RWPE2 (cell line): ENCODE results near the gene MEOX1.
A peak's percentile ranks its signal among the peaks of the same experiment; 100 is the strongest.

Source experiments
- ATAC-seq: fragments of 200-7000 bp; cut with Tn5 transposase; 3 replicates; pipeline ENCODE4 v1.9.1; 2021; ENCODE audit warnings: low read depth
- DNase-seq: peaks from one replicate; pipeline ENCODE4 v3.0.0-alpha.2; 2020; ENCODE audit warnings: low spot score
- H3K27ac ChIP-seq: fragments of 450-650 bp; 2 replicates; pipeline ENCODE4 v1.5.1; 2017; ENCODE audit warnings: mild to moderate bottlenecking; ENCODE audit not compliant: poor library complexity, severe bottlenecking
- H3K27me3 ChIP-seq: fragments of 250-450 bp; sonication (Bioruptor Pico); 2 replicates; pipeline ENCODE4 v1.5.1; 2021; ENCODE audit warnings: mild to moderate bottlenecking, moderate library complexity; ENCODE audit not compliant: insufficient read depth, poor library complexity, severe bottlenecking
- H3K36me3 ChIP-seq: fragments of 250-450 bp; sonication (Bioruptor Pico); 2 replicates; pipeline ENCODE4 v1.5.1; 2020; ENCODE audit warnings: low read depth, mild to moderate bottlenecking, moderate library complexity
- H3K4me1 ChIP-seq: fragments of 250-450 bp; sonication (Bioruptor Pico); 2 replicates; pipeline ENCODE4 v1.5.1; 2021; ENCODE audit warnings: mild to moderate bottlenecking, moderate library complexity; ENCODE audit not compliant: insufficient read depth, poor library complexity, severe bottlenecking
- H3K4me3 ChIP-seq: fragments of 250-450 bp; sonication (Bioruptor Pico); 2 replicates; pipeline ENCODE4 v1.5.1; 2021; ENCODE audit warnings: mild to moderate bottlenecking, moderate library complexity; ENCODE audit not compliant: severe bottlenecking
- H3K9me3 ChIP-seq: fragments of 250-450 bp; sonication (Bioruptor Pico); 2 replicates; pipeline ENCODE4 v1.5.1; 2021; ENCODE audit warnings: mild to moderate bottlenecking, moderate library complexity; ENCODE audit not compliant: severe bottlenecking
- TF ChIP-seq, protein P1 (sequence below): fragments of 450-650 bp; IDR thresholded peaks from one replicate; pipeline ENCODE4 v1.5.1; 2017; ENCODE audit warnings: mild to moderate bottlenecking, moderate library complexity; ENCODE audit not compliant: poor library complexity, severe bottlenecking

MEOX1 gene

DNA sequence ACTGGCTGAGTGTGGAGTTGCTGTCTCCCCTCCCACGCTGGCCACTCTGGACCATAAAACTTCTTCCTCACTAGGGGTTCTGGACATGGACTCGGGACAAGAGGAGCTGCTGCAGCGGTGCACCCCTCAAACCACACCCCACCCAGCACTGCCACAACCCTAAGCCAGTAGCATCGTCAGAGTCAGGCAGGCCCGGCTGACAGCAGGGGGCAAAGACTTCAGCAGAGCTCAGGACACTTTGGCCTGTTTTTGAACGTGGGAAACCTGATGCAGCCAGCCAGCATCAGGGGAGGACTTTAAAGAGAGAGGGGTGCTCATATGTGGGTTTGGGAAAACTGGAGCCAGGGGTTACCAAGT is 9.6 kb downstream of the MEOX1 start:
- ATAC-seq: no peak
- Histone ChIP-seq H3K27ac (no peak overlapping the region), H3K4me1 (no peaks in the 10 kb centered on the region), H3K36me3 (no peaks in the 10 kb centered on the region), H3K9me3 (no peaks in the 10 kb centered on the region), H3K4me3 (no peak overlapping the region), H3K27me3 (no peaks in the 10 kb centered on the region)
- no peak for DNase-seq
- TF ChIP-seq, protein P1, sequence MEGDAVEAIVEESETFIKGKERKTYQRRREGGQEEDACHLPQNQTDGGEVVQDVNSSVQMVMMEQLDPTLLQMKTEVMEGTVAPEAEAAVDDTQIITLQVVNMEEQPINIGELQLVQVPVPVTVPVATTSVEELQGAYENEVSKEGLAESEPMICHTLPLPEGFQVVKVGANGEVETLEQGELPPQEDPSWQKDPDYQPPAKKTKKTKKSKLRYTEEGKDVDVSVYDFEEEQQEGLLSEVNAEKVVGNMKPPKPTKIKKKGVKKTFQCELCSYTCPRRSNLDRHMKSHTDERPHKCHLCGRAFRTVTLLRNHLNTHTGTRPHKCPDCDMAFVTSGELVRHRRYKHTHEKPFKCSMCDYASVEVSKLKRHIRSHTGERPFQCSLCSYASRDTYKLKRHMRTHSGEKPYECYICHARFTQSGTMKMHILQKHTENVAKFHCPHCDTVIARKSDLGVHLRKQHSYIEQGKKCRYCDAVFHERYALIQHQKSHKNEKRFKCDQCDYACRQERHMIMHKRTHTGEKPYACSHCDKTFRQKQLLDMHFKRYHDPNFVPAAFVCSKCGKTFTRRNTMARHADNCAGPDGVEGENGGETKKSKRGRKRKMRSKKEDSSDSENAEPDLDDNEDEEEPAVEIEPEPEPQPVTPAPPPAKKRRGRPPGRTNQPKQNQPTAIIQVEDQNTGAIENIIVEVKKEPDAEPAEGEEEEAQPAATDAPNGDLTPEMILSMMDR: no peak

DNA sequence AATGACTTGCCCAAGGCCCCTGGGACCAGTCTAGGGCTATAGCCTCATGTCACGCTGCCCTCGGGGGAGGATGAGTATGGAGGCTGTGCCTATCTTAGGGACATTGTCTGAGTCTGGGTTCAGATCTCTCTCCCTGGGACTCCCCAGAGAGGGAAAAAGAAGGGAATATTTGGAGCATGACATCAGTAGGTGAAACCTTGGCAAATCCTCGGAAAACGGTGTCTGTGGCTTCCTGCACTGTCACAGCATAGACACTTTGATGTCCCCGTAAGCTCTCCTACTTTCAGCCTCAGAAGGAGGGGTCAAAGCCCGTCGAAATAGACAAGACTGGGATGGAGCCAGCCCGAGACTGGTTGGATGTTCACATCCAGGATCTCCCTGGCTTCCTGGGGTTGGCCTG is 11.3 kb downstream of the MEOX1 start:
- ATAC-seq (no peak), DNase-seq (no peak)
- Histone ChIP-seq H3K4me1 (no peaks in the 10 kb centered on the region), H3K27ac (no peak overlapping the region), H3K27me3 (no peaks in the 10 kb centered on the region), H3K36me3 (no peaks in the 10 kb centered on the region), H3K9me3 (no peaks in the 10 kb centered on the region), H3K4me3 (no peak overlapping the region)
- TF ChIP-seq, protein P1: no peak

DNA sequence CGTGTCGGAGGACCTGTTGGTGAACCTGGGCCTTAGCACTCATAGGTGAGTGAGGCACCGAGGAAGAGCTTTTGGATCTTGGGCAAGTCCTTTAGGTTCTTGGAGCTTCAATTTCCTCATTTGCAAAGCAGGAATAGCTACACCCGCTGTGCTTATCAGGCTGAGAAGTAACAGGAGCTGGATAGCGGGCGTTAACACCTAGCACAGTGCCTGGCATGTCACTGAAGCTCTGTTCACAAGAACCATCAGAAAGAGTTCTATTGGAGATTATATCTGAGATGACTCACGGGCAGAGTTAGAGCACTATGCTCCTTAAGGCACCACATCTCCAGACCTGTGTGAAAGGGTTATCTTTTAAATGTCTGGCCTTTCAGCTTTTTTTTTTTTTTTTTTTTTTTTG is 12.8 kb downstream of the MEOX1 start:
- Histone ChIP-seq H3K4me1 (no peaks in the 10 kb centered on the region), H3K4me3 (no peak overlapping the region), H3K9me3 (no peaks in the 10 kb centered on the region), H3K36me3 (no peaks in the 10 kb centered on the region), H3K27ac (no peak overlapping the region), H3K27me3 (no peaks in the 10 kb centered on the region)
- no peak for DNase-seq
- TF ChIP-seq, protein P1: no peak
- no peak for ATAC-seq

DNA sequence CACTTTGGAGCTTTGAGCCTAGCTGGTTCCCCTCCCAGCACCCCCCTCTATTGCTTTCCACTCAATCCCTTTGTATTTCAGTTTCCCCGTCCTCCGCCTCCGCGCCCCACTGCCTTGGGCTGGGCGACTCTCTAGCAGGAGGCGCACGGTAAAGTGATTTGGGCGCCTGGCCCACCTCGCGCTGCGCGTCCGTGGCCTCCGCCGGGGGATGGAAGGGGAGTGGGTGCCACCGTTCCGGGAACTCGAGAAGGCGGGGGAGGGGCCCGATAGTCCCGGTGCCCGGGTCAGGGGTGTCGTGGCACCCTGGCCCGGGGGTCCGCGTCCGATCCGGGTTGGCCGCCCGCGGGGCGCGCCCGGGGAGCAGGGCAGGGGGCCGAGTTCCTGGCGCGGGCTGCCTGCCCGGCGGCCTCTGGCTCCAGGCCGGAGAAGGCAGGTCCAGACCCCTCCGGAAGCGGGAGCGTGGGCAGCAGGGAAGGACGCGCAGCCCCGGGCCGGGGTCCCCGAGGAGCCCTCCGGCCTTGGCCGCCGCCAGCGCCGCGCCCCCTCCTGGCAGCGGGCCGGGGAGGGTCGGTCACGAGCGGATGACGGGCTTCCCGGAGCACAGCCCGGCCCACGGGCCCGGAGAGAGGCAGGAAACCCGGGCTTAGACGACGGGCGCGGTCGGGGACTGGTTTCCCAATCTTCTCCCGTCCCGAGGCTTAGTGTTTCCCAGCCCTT is 15.8 kb downstream of the MEOX1 start:
- H3K27ac ChIP-seq: no peak overlapping the region
- peak; percentile 68 for ATAC-seq
- TF ChIP-seq, protein P1: peak; percentile 18
- no peaks in the 10 kb centered on the region for H3K27me3 ChIP-seq
- DNase-seq: no peak
- no peaks in the 10 kb centered on the region for H3K9me3 ChIP-seq
- no peaks in the 10 kb centered on the region for H3K36me3 ChIP-seq
- H3K4me3 ChIP-seq: peak overlapping the region; percentile 22
- H3K4me1 ChIP-seq: no peaks in the 10 kb centered on the region

DNA sequence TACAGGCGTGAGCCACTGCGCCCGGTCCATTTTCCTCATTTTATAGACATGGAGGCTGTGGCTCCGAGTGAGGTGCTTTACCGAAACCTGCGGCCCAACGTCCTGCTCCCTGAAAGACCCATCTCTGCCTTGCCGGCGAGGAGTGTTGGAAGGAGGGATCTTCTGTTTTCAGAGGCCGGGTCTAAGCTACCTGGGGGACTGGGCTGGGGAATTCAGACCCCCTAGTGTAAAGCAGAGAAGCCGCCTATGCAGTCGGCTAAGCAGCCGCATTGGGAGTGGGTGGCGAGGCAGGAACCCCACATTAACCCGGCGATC is 16.3 kb downstream of the MEOX1 start:
- no peaks in the 10 kb centered on the region for H3K36me3 ChIP-seq
- TF ChIP-seq, protein P1: no peak
- no peak overlapping the region for H3K27ac ChIP-seq
- ATAC-seq: no peak
- no peaks in the 10 kb centered on the region for H3K27me3 ChIP-seq
- DNase-seq: no peak
- no peaks in the 10 kb centered on the region for H3K4me1 ChIP-seq
- no peaks in the 10 kb centered on the region for H3K9me3 ChIP-seq
- H3K4me3 ChIP-seq: no peak overlapping the region
